Measurements from ENCODE around the gene LRP11.

DNA sequence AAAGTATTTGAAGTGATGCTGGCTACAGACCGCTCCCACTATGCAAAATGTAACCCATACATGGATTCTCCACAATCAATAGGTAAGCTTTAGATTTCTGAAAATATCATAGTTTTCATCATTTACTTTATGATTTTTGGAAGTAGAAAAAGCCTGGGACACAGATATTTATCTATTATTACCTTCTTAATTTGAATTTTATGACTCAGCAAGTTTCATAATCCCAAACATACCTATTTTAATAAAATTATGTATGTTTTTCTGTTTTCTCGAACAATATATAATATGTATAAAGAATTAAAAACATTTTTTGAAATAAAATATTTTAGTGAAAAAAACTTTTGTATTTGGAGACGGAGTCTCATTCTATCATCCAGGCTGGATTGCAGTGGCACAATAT lies 93.0 kb downstream of the LRP11 start:
- TF ChIP-seq, protein P1, sequence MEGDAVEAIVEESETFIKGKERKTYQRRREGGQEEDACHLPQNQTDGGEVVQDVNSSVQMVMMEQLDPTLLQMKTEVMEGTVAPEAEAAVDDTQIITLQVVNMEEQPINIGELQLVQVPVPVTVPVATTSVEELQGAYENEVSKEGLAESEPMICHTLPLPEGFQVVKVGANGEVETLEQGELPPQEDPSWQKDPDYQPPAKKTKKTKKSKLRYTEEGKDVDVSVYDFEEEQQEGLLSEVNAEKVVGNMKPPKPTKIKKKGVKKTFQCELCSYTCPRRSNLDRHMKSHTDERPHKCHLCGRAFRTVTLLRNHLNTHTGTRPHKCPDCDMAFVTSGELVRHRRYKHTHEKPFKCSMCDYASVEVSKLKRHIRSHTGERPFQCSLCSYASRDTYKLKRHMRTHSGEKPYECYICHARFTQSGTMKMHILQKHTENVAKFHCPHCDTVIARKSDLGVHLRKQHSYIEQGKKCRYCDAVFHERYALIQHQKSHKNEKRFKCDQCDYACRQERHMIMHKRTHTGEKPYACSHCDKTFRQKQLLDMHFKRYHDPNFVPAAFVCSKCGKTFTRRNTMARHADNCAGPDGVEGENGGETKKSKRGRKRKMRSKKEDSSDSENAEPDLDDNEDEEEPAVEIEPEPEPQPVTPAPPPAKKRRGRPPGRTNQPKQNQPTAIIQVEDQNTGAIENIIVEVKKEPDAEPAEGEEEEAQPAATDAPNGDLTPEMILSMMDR (IDR thresholded peaks at IDR 0.05), result no peak
- TF ChIP-seq POLR2A (IDR thresholded peaks at IDR 0.05), result no peak

All from adrenal gland (tissue), 5 donors.